Measurements from ENCODE around the gene BRSK2. TPM values are rescaled to one million over a fixed set of nuclear protein-coding genes. Genes with fewer than 3 reads are reported as not detected.

Gene BRSK2
- total RNA-seq, 1 experiment from 2014 or later: 1.2 TPM

GRCh38 chr11:1459219-1459575 lies 69.5 kb downstream of the BRSK2 start:
- intact Hi-C loops (cut with micrococcal nuclease): no loop called here
- no TSS peak for BruUV-seq (replicated peaks)

GRCh38 chr11:1459764-1460395 lies 70.1 kb downstream of the BRSK2 start:
- no peak for DNase-seq
- Histone ChIP-seq H3K27me3 (ENCODE audit: low read length) (no peaks in the 10 kb centered on the region), H3K9me3 (ENCODE audit: low read length) (no peaks in the 10 kb centered on the region), H3F3A (ENCODE audit: low read length, unreplicated experiment) (no peaks in the 10 kb centered on the region), H4K20me1 (ENCODE audit: low read length) (no peaks in the 10 kb centered on the region), H3K9ac (ENCODE audit: low read length) (no peak overlapping the region), H3K27ac (ENCODE audit: low read length) (no peak overlapping the region), H3K36me3 (ENCODE audit: low read depth, low read length) (no peaks in the 10 kb centered on the region), H3K9me2 (replicated peaks; ENCODE audit: low read length) (no peaks in the 10 kb centered on the region), H3K4me1 (ENCODE audit: insufficient read depth, low read length) (no peaks in the 10 kb centered on the region), H3K4me2 (ENCODE audit: low read length) (no peak overlapping the region), H3K4me3 (ENCODE audit: low read length) (no peak overlapping the region), H2AFZ (ENCODE audit: low read length) (no peak overlapping the region), H3K79me2 (ENCODE audit: low read length) (no peaks in the 10 kb centered on the region)
- TF ChIP-seq EZH2phosphoT487 (IDR thresholded peaks at IDR 0.05; ENCODE audit: borderline replicate concordance, low read length) (no peak), CTCF (conservative IDR thresholded peaks at IDR 0.05; ENCODE audit: low read depth, low read length) (no peak), EZH2 (IDR thresholded peaks at IDR 0.05; ENCODE audit: low read length, unreplicated experiment) (no peak)
- ATAC-seq: no peak
- BruUV-seq (replicated peaks): no TSS peak
- POLR2A ChIA-PET (ENCODE audit: unreplicated experiment): no interaction called here
- intact Hi-C loops (cut with micrococcal nuclease): no loop called here
- CTCF ChIA-PET: no interaction called here

More at GRCh38 chr11:1459219-1459575, 69.5 kb downstream of the BRSK2 start:
- ChIA-PET CTCF (no interaction called here), POLR2A (ENCODE audit: unreplicated experiment) (no interaction called here)
- Histone ChIP-seq H3K4me3 (ENCODE audit: low read length) (no peak overlapping the region), H3K9ac (ENCODE audit: low read length) (no peak overlapping the region), H3K4me1 (ENCODE audit: insufficient read depth, low read length) (no peaks in the 10 kb centered on the region), H3K27ac (ENCODE audit: low read length) (no peak overlapping the region), H3K79me2 (ENCODE audit: low read length) (no peaks in the 10 kb centered on the region), H2AFZ (ENCODE audit: low read length) (no peak overlapping the region), H3K27me3 (ENCODE audit: low read length) (no peaks in the 10 kb centered on the region), H3F3A (ENCODE audit: low read length, unreplicated experiment) (no peaks in the 10 kb centered on the region), H3K36me3 (ENCODE audit: low read depth, low read length) (no peaks in the 10 kb centered on the region), H3K4me2 (ENCODE audit: low read length) (no peak overlapping the region), H4K20me1 (ENCODE audit: low read length) (no peaks in the 10 kb centered on the region), H3K9me3 (ENCODE audit: low read length) (no peaks in the 10 kb centered on the region), H3K9me2 (replicated peaks; ENCODE audit: low read length) (no peaks in the 10 kb centered on the region)
- DNase-seq (no peak), ATAC-seq (no peak)
- TF ChIP-seq CTCF (conservative IDR thresholded peaks at IDR 0.05; ENCODE audit: low read depth, low read length) (no peak), EZH2 (IDR thresholded peaks at IDR 0.05; ENCODE audit: low read length, unreplicated experiment) (no peak), EZH2phosphoT487 (IDR thresholded peaks at IDR 0.05; ENCODE audit: borderline replicate concordance, low read length) (no peak)

- H2AFZ ChIP-seq (ENCODE audit: low read length): no peak overlapping the region
- H3K9me2 ChIP-seq (replicated peaks; ENCODE audit: low read length): no peaks in the 10 kb centered on the region
- ATAC-seq (no peak), DNase-seq (no peak)
- no peaks in the 10 kb centered on the region for H4K20me1 ChIP-seq (ENCODE audit: low read length)
- no peak overlapping the region for H3K9ac ChIP-seq (ENCODE audit: low read length)
- ChIA-PET POLR2A (ENCODE audit: unreplicated experiment) (no interaction called here), CTCF (no interaction called here)
- intact Hi-C loops (cut with micrococcal nuclease): no loop called here
- no TSS peak for BruUV-seq (replicated peaks)
- H3K4me3 ChIP-seq (ENCODE audit: low read length): no peak overlapping the region
- H3K4me2 ChIP-seq (ENCODE audit: low read length): no peak overlapping the region
- H3F3A ChIP-seq (ENCODE audit: low read length, unreplicated experiment): no peaks in the 10 kb centered on the region
- H3K4me1 ChIP-seq (ENCODE audit: insufficient read depth, low read length): no peaks in the 10 kb centered on the region
- no peaks in the 10 kb centered on the region for H3K79me2 ChIP-seq (ENCODE audit: low read length)
- no peaks in the 10 kb centered on the region for H3K27me3 ChIP-seq (ENCODE audit: low read length)
- TF ChIP-seq EZH2phosphoT487 (IDR thresholded peaks at IDR 0.05; ENCODE audit: borderline replicate concordance, low read length): no peak
- no peak for TF ChIP-seq CTCF (conservative IDR thresholded peaks at IDR 0.05; ENCODE audit: low read depth, low read length)
- TF ChIP-seq EZH2 (IDR thresholded peaks at IDR 0.05; ENCODE audit: low read length, unreplicated experiment): no peak
- no peaks in the 10 kb centered on the region for H3K9me3 ChIP-seq (ENCODE audit: low read length)
- no peak overlapping the region for H3K27ac ChIP-seq (ENCODE audit: low read length)
- H3K36me3 ChIP-seq (ENCODE audit: low read depth, low read length): no peaks in the 10 kb centered on the region
These were observed 70.8 kb downstream of the BRSK2 start for GRCh38 chr11:1460396-1460985.
